T47D (cell line): ENCODE measurements around the gene IQCK.
"Not testable (repeated sequence)": the region's sequence is repeated elsewhere in the genome, so short reads cannot be mapped to it uniquely, and the experiment has no call there.

Experiments
- DNase-seq, 2 experiments: peaks; one replicate each; pipeline versions ENCODE4 v3.0.0 to v3.0.0-alpha.2; 2011 to 2012; ENCODE audit warnings: low read depth in 1 of 2, low spot score in 1 of 2
- JUND ChIP-seq: IDR thresholded peaks from 2 replicates; pipeline ENCODE4 v1.6.1; 2012; ENCODE audit warnings: low read depth
- in situ Hi-C: cut with HindIII; loops from 2 replicates; pipeline ENCODE4 v1.10.0; 2016; ENCODE audit warnings: low sequenced_read_pairs, low pct_unique_long_range_greater_than_20kb

IQCK gene

GRCh38 chr16:19717741-19718623 is at the start of gene IQCK, which contains the start of gene KNOP1:
Gene IQCK (plus strand): TSS chr16:19718271. CDS start chr16:19718307, 36 bp downstream.
Gene KNOP1 (minus strand): TSS chr16:19718227. CDS start chr16:19715035, 3,192 bp downstream.
- in situ Hi-C loops, result no loop called here
- peak; percentile 86 to 92 for DNase-seq
- no peak for TF ChIP-seq JUND

GRCh38 chr16:19672378-19672777 is 45.7 kb upstream of the IQCK start:
- in situ Hi-C loops, result no loop called here
- no peak for TF ChIP-seq JUND

GRCh38 chr16:19674485-19674884 is 43.6 kb upstream of the IQCK start:
- in situ Hi-C loops, result no loop called here
- TF ChIP-seq JUND, result no peak
- no peak for DNase-seq

More at GRCh38 chr16:19672378-19672777, 45.7 kb upstream of the IQCK start:
- no peak for DNase-seq

GRCh38 chr16:19677402-19677801 is 40.7 kb upstream of the IQCK start:
- no peak for DNase-seq
- in situ Hi-C loops, result no loop called here
- TF ChIP-seq JUND, result no peak

GRCh38 chr16:19678804-19679203 is 39.3 kb upstream of the IQCK start:
- TF ChIP-seq JUND, result no peak
- in situ Hi-C loops, result no loop called here

GRCh38 chr16:19679281-19679680 is 38.8 kb upstream of the IQCK start:
- in situ Hi-C loops, DNase-seq: not testable (repeated sequence)

More at GRCh38 chr16:19678804-19679203, 39.3 kb upstream of the IQCK start:
- DNase-seq, result no peak

- peak in 1 of 2 experiments; percentile 19 for DNase-seq
- TF ChIP-seq JUND, result no peak
- in situ Hi-C loops, result no loop called here
Observed at GRCh38 chr16:19680881-19681340, 37.2 kb upstream of the IQCK start.

GRCh38 chr16:19681637-19682036 is 36.4 kb upstream of the IQCK start:
- in situ Hi-C loops, result no loop called here
- no peak for DNase-seq
- TF ChIP-seq JUND, result no peak

- no peak for DNase-seq
- TF ChIP-seq JUND, result no peak
- in situ Hi-C loops, result no loop called here
Observed at GRCh38 chr16:19683453-19684236, 34.4 kb upstream of the IQCK start.

GRCh38 chr16:19685176-19685575 is 32.9 kb upstream of the IQCK start:
- TF ChIP-seq JUND, result no peak
- no peak for DNase-seq
- in situ Hi-C loops, result no loop called here

GRCh38 chr16:19687279-19687678 is 30.8 kb upstream of the IQCK start:
- in situ Hi-C loops, result no loop called here
- TF ChIP-seq JUND, result no peak
- DNase-seq, result no peak

- no peak for DNase-seq
- TF ChIP-seq JUND, result no peak
- in situ Hi-C loops, result no loop called here
Observed at GRCh38 chr16:19688396-19689024, 29.6 kb upstream of the IQCK start.
